ENCODE measurements around the gene PFKP.

Gene PFKP

GRCh38 chr10:3048119-3049019 lies 19.0 kb upstream of the PFKP start:
- DNase-seq, result no peak
- H3K27me3 ChIP-seq, result no peaks in the 10 kb centered on the region
- H3K9me3 ChIP-seq, result no peaks in the 10 kb centered on the region
- no peaks in the 10 kb centered on the region for H3K36me3 ChIP-seq
- H3K4me1 ChIP-seq, result no peaks in the 10 kb centered on the region
- no peak for TF ChIP-seq CTCF (IDR thresholded peaks at IDR 0.05; ENCODE audit: low read depth, low read length)
- H3K4me3 ChIP-seq (ENCODE audit: low read depth, low read length), result no peak overlapping the region

DNA sequence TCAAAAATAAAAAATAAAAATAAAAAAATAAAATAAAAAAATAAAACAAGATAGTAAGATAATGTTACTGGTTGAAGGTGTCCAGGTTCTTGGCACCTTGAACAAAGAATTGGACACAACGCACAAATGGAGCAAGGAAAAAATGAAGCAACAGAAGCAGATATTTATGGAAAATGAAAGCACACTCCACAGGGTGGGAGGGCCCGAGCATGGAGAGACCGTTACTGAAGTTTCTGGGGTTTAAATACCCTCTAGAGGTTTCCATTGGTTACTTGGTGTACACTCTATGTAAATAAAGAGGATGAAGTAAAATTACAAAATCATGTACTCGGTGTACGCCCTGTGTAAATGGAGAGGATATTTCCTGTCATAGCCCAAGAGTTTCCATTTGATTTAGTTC lies 15.7 kb upstream of the PFKP start:
- Histone ChIP-seq H3K4me3 (ENCODE audit: low read depth, low read length) (no peak overlapping the region), H3K27me3 (no peaks in the 10 kb centered on the region), H3K9me3 (no peaks in the 10 kb centered on the region), H3K4me1 (no peaks in the 10 kb centered on the region), H3K36me3 (no peaks in the 10 kb centered on the region)
- no peak for DNase-seq
- no peak for TF ChIP-seq CTCF (IDR thresholded peaks at IDR 0.05; ENCODE audit: low read depth, low read length)

- Histone ChIP-seq H3K9me3 (no peaks in the 10 kb centered on the region), H3K36me3 (no peaks in the 10 kb centered on the region), H3K4me3 (ENCODE audit: low read depth, low read length) (no peak overlapping the region), H3K27me3 (no peaks in the 10 kb centered on the region), H3K4me1 (no peaks in the 10 kb centered on the region)
- no peak for TF ChIP-seq CTCF (IDR thresholded peaks at IDR 0.05; ENCODE audit: low read depth, low read length)
- DNase-seq, result no peak
Observed at GRCh38 chr10:3053155-3053554, 14.2 kb upstream of the PFKP start.

GRCh38 chr10:3054183-3054850 lies 13.0 kb upstream of the PFKP start:
- Histone ChIP-seq H3K9me3 (no peaks in the 10 kb centered on the region), H3K4me1 (no peaks in the 10 kb centered on the region), H3K4me3 (ENCODE audit: low read depth, low read length) (no peak overlapping the region), H3K27me3 (no peaks in the 10 kb centered on the region), H3K36me3 (no peaks in the 10 kb centered on the region)
- DNase-seq, result no peak
- TF ChIP-seq CTCF (IDR thresholded peaks at IDR 0.05; ENCODE audit: low read depth, low read length), result no peak

DNA sequence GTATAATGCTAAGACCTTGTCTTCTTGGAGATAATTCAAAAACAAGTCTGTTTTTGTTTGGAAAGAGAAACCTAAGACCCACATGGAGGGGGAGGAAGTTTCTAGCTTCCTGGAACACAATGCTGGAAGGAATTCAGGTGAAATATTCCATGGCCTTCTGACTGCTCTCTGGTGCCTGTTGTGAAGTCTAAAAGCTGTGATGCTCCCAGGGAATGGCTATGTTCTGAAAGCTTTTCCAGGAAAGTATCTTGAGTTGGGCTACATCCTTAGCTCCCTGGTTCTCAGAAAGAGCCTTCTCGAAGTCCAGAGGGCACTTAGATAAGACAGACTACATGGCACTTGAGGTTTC lies 12.5 kb upstream of the PFKP start:
- Histone ChIP-seq H3K4me1 (no peaks in the 10 kb centered on the region), H3K27me3 (no peaks in the 10 kb centered on the region), H3K9me3 (no peaks in the 10 kb centered on the region), H3K36me3 (no peaks in the 10 kb centered on the region), H3K4me3 (ENCODE audit: low read depth, low read length) (no peak overlapping the region)
- DNase-seq, result no peak
- TF ChIP-seq CTCF (IDR thresholded peaks at IDR 0.05; ENCODE audit: low read depth, low read length), result no peak

Data from BE2C (cell line).